ENCODE measurements around the gene CHN2. TPM values are rescaled to one million over a fixed set of nuclear protein-coding genes. Genes with fewer than 3 reads are reported as not detected.
"Not testable (repeated sequence)": the region's sequence is repeated elsewhere in the genome, so short reads cannot be mapped to it uniquely, and the experiment has no call there.

CHN2 gene
- polyA plus RNA-seq, 1 donor from 2014 or later, result 136 TPM

- no peaks in the 10 kb centered on the region for H3F3A ChIP-seq (ENCODE audit: insufficient read depth, low read length, poor library complexity, severe bottlenecking)
- H3K4me3 ChIP-seq (ENCODE audit: low read length), result no peak overlapping the region
- H3K9me2 ChIP-seq (ENCODE audit: insufficient read depth, low read length), result no peaks in the 10 kb centered on the region
- H2AFZ ChIP-seq (ENCODE audit: low read depth, low read length), result no peak overlapping the region
- TF ChIP-seq CTCF (IDR thresholded peaks at IDR 0.05; ENCODE audit: poor library complexity, severe bottlenecking), result no peak
- TF ChIP-seq EP300 (conservative IDR thresholded peaks at IDR 0.05; ENCODE audit: poor library complexity, severe bottlenecking), result no peak
- TF ChIP-seq SMC3 (conservative IDR thresholded peaks at IDR 0.05; ENCODE audit: poor library complexity), result no peak
- no peak for TF ChIP-seq TAF1 (IDR thresholded peaks at IDR 0.05; ENCODE audit: low read depth)
- no peak for TF ChIP-seq EZH2 (IDR thresholded peaks at IDR 0.05; ENCODE audit: borderline replicate concordance, insufficient read depth, low read length, poor library complexity, severe bottlenecking)
- TF ChIP-seq RAD21 (conservative IDR thresholded peaks at IDR 0.05), result no peak
- TF ChIP-seq, protein P1, sequence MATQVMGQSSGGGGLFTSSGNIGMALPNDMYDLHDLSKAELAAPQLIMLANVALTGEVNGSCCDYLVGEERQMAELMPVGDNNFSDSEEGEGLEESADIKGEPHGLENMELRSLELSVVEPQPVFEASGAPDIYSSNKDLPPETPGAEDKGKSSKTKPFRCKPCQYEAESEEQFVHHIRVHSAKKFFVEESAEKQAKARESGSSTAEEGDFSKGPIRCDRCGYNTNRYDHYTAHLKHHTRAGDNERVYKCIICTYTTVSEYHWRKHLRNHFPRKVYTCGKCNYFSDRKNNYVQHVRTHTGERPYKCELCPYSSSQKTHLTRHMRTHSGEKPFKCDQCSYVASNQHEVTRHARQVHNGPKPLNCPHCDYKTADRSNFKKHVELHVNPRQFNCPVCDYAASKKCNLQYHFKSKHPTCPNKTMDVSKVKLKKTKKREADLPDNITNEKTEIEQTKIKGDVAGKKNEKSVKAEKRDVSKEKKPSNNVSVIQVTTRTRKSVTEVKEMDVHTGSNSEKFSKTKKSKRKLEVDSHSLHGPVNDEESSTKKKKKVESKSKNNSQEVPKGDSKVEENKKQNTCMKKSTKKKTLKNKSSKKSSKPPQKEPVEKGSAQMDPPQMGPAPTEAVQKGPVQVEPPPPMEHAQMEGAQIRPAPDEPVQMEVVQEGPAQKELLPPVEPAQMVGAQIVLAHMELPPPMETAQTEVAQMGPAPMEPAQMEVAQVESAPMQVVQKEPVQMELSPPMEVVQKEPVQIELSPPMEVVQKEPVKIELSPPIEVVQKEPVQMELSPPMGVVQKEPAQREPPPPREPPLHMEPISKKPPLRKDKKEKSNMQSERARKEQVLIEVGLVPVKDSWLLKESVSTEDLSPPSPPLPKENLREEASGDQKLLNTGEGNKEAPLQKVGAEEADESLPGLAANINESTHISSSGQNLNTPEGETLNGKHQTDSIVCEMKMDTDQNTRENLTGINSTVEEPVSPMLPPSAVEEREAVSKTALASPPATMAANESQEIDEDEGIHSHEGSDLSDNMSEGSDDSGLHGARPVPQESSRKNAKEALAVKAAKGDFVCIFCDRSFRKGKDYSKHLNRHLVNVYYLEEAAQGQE (IDR thresholded peaks at IDR 0.05; ENCODE audit: borderline replicate concordance), result no peak
- TF ChIP-seq POLR2AphosphoS5 (IDR thresholded peaks at IDR 0.05), result no peak
- TF ChIP-seq MXI1 (conservative IDR thresholded peaks at IDR 0.05; ENCODE audit: poor library complexity, severe bottlenecking), result no peak
- no peaks in the 10 kb centered on the region for H3K27me3 ChIP-seq (ENCODE audit: insufficient read depth, low read depth, low read length)
- H3K36me3 ChIP-seq (ENCODE audit: insufficient read depth, low read length), result no peaks in the 10 kb centered on the region
- no peaks in the 10 kb centered on the region for H3K9me3 ChIP-seq (ENCODE audit: low read length)
- no peak overlapping the region for H3K27ac ChIP-seq (ENCODE audit: low read length)
- H4K20me1 ChIP-seq (ENCODE audit: insufficient read depth), result peaks cover 2% of the 10 kb centered on the region
- no peak overlapping the region for H3K9ac ChIP-seq (ENCODE audit: low read length)
- no peak overlapping the region for H3K4me2 ChIP-seq (ENCODE audit: low read length)
- peaks cover 79% of the 10 kb centered on the region for H3K79me2 ChIP-seq (replicated peaks; ENCODE audit: insufficient read depth, low read length)
These were observed 15.2 kb downstream of the CHN2 start for GRCh38 chr7:29209745-29210144.

DNA sequence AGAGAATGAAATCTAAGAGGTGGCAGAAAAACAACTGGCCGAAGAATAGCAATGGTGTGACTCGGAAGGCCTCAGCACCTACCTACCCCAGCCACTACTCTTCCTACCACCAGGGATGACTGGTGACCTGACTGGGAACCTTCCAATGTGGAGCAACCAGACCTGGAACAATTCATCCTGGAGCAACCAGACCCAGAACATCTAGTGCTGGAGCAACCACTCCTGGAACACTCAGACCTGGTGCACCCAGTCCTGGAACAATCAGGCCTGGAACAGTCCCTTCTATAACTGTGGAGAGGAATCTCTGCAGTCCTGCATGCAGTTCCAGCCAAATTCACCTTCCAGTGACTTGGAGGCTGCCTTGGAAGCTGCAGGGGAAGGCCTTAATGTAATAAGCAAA, 18.2 kb downstream of the CHN2 start:
- not testable (repeated sequence) for H3K27ac ChIP-seq (ENCODE audit: low read length); H3K4me2 ChIP-seq (ENCODE audit: low read length); H3K9me3 ChIP-seq (ENCODE audit: low read length); H3K36me3 ChIP-seq (ENCODE audit: insufficient read depth, low read length); H3K9me2 ChIP-seq (ENCODE audit: insufficient read depth, low read length); H3K9ac ChIP-seq (ENCODE audit: low read length); H3K27me3 ChIP-seq (ENCODE audit: insufficient read depth, low read depth, low read length); H3F3A ChIP-seq (ENCODE audit: insufficient read depth, low read length, poor library complexity, severe bottlenecking); H4K20me1 ChIP-seq (ENCODE audit: insufficient read depth); H2AFZ ChIP-seq (ENCODE audit: low read depth, low read length); H3K4me3 ChIP-seq (ENCODE audit: low read length)
- peaks cover 72% of the 10 kb centered on the region for H3K79me2 ChIP-seq (replicated peaks; ENCODE audit: insufficient read depth, low read length)

DNA sequence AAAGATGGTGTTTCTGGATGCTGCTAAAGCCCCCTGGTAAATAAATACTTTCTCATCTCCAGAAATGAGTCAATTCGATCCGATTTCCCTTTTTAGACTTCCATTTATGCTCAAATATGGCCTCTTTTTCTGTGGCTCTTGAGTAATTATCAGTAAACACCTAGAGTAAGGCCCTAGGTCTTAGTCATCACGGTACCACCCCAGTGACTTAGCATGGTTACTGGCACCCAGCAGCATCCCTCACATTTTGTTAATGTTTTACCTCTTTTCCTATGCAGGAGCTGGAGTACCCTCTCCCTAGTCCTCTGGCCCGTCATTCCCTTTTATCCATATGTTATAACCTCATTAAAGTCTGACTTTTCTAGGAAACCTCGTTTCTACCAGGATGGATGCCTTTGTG, 19.5 kb downstream of the CHN2 start:
- Histone ChIP-seq H3K27ac (ENCODE audit: low read length) (no peak overlapping the region), H2AFZ (ENCODE audit: low read depth, low read length) (no peak overlapping the region), H3K9me2 (ENCODE audit: insufficient read depth, low read length) (no peaks in the 10 kb centered on the region), H3K4me3 (ENCODE audit: low read length) (no peak overlapping the region), H3K79me2 (replicated peaks; ENCODE audit: insufficient read depth, low read length) (peaks cover 64% of the 10 kb centered on the region), H4K20me1 (ENCODE audit: insufficient read depth) (peaks cover 3% of the 10 kb centered on the region), H3F3A (ENCODE audit: insufficient read depth, low read length, poor library complexity, severe bottlenecking) (no peaks in the 10 kb centered on the region), H3K9ac (ENCODE audit: low read length) (no peak overlapping the region), H3K36me3 (ENCODE audit: insufficient read depth, low read length) (no peaks in the 10 kb centered on the region), H3K9me3 (ENCODE audit: low read length) (no peaks in the 10 kb centered on the region), H3K27me3 (ENCODE audit: insufficient read depth, low read depth, low read length) (no peaks in the 10 kb centered on the region), H3K4me2 (ENCODE audit: low read length) (no peak overlapping the region)
- TF ChIP-seq, protein P1 (IDR thresholded peaks at IDR 0.05; ENCODE audit: borderline replicate concordance), result no peak
- no peak for TF ChIP-seq EP300 (conservative IDR thresholded peaks at IDR 0.05; ENCODE audit: poor library complexity, severe bottlenecking)
- TF ChIP-seq CTCF (IDR thresholded peaks at IDR 0.05; ENCODE audit: poor library complexity, severe bottlenecking), result no peak
- TF ChIP-seq EZH2 (IDR thresholded peaks at IDR 0.05; ENCODE audit: borderline replicate concordance, insufficient read depth, low read length, poor library complexity, severe bottlenecking), result no peak
- TF ChIP-seq TAF1 (IDR thresholded peaks at IDR 0.05; ENCODE audit: low read depth), result no peak
- no peak for TF ChIP-seq RAD21 (conservative IDR thresholded peaks at IDR 0.05)
- TF ChIP-seq MXI1 (conservative IDR thresholded peaks at IDR 0.05; ENCODE audit: poor library complexity, severe bottlenecking), result no peak
- no peak for TF ChIP-seq POLR2AphosphoS5 (IDR thresholded peaks at IDR 0.05)
- no peak for TF ChIP-seq SMC3 (conservative IDR thresholded peaks at IDR 0.05; ENCODE audit: poor library complexity)
